Activated CD8-positive, alpha-beta memory T cell treated with anti-CD3 and anti-CD28 coated beads, Interleukin-2, amount 10 ng/mL, durations not matched to agents 7 days and 5 days (primary cell): ENCODE measurements around the gene TC2N. TPM values are rescaled to one million over a fixed set of nuclear protein-coding genes. Genes with fewer than 3 reads are reported as not detected.
"Not testable (repeated sequence)": the region's sequence is repeated elsewhere in the genome, so short reads cannot be mapped to it uniquely, and the experiment has no call there.

Experiments used
- ATAC-seq: fragments of 150-1000 bp; cut with Tn5 transposase; one replicate; pipeline ENCODE4 v1.10.0; 2021; ENCODE audit warnings: moderate library complexity
- CTCF ChIA-PET: fragments of 350-600 bp; sonication (Branson Sonifier 250); formaldehyde crosslinking; loops from one replicate; lab custom pipeline; 2021; ENCODE audit warnings: antibody characterized with exemption; lab: Charles Lee
- DNase-seq: peaks from one replicate; pipeline ENCODE4 v3.0.0-alpha.2; 2020
- H3K27ac Mint-ChIP-seq: one replicate; pipeline ENCODE4 v1.8.0; 2021; ENCODE audit warnings: mild to moderate bottlenecking, mixed read lengths
- H3K27me3 Mint-ChIP-seq: one replicate; pipeline ENCODE4 v1.8.0; 2021; ENCODE audit warnings: mixed read lengths
- H3K36me3 Mint-ChIP-seq: one replicate; pipeline ENCODE4 v1.8.0; 2021; ENCODE audit warnings: mild to moderate bottlenecking, mixed read lengths
- H3K4me1 Mint-ChIP-seq: one replicate; pipeline ENCODE4 v1.8.0; 2021; ENCODE audit warnings: mixed read lengths
- H3K4me3 Mint-ChIP-seq: one replicate; pipeline ENCODE4 v1.8.0; 2021; ENCODE audit warnings: mild to moderate bottlenecking, moderate library complexity, mixed read lengths
- H3K9me3 Mint-ChIP-seq: one replicate; pipeline ENCODE4 v1.8.0; 2022; ENCODE audit warnings: low read depth, mixed read lengths
- total RNA-seq, 2 experiments: library from RNA; stranded (reverse); gene quantifications; one replicate each; pipeline ENCODE4 v1.2.3, GENCODE V29; 2021

Gene TC2N
- total RNA-seq, 2 experiments from 2014 or later = 46.3 to 86.0 TPM

DNA sequence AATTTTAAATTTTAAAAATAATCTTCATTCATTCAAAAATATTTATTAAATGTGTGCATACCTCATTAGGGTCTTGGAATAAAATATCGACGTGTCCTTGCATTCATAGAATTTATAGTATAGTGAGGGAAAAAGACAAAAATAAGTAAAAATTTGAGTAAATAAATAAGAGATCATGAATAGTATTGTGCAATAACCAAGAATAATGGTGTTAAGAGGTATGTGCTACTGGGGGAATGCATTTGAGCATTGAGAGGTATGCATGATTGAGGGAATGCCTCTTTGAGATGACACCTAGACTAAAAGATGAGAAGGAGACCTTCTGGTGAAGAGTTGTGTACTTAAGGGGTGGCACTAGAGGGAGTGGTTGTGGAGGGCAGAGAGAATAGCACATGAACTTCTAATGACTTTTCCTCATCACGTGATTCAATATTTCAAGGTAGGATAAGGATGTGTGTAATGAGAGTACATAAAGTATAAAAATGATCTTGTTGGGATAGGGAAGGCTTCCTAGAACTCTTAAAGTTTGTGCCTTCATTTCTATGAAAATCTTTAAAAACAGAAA is 116.6 kb downstream of the TC2N start:
- Mint-ChIP-seq H3K4me3 (no peak overlapping the region), H3K4me1 (no peaks in the 10 kb centered on the region), H3K27ac (no peak overlapping the region), H3K27me3 (peaks cover 3% of the 10 kb centered on the region), H3K36me3 (no peaks in the 10 kb centered on the region), H3K9me3 (no peaks in the 10 kb centered on the region)
- no peak for DNase-seq
- CTCF ChIA-PET = no interaction called here
- ATAC-seq = no peak

- CTCF ChIA-PET = no interaction called here
- H3K27ac Mint-ChIP-seq = no peak overlapping the region
- DNase-seq (no peak), ATAC-seq (no peak)
- H3K9me3 Mint-ChIP-seq = no peaks in the 10 kb centered on the region
- H3K27me3 Mint-ChIP-seq = peaks cover 3% of the 10 kb centered on the region
- H3K36me3 Mint-ChIP-seq = no peaks in the 10 kb centered on the region
- H3K4me3 Mint-ChIP-seq = no peak overlapping the region
- no peaks in the 10 kb centered on the region for H3K4me1 Mint-ChIP-seq
Measured at GRCh38 chr14:91749868-91750267, 117.5 kb downstream of the TC2N start.

DNA sequence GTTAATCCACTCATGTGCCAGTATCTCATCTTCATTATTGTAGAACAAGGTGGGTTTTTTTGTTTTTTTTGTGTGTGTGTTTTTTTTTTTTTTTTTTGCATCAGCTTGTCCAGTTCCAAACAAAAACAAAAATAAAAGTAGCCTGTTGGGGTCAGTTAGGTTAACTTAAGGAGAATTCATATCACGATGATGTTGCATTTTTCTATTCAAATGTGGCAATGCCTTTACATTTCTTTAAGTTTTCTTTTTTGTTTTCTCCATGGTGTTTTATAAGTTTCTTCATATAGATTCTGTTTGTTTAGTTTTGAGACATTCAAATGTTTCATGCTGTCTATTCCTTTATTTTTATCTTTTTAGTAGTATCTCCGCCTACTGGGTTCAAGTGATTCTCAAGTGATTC is 119.3 kb downstream of the TC2N start:
- Mint-ChIP-seq H3K36me3 (no peaks in the 10 kb centered on the region), H3K9me3 (no peaks in the 10 kb centered on the region), H3K27me3 (peaks cover 3% of the 10 kb centered on the region), H3K27ac (no peak overlapping the region), H3K4me3 (no peak overlapping the region), H3K4me1 (no peaks in the 10 kb centered on the region)
- no peak for ATAC-seq
- CTCF ChIA-PET = interaction anchor here (0.6 kb wide), 1 partner anchor 17 kb away, joined by 4 read pairs; no protein-coding TSS in a partner anchor
- no peak for DNase-seq

DNA sequence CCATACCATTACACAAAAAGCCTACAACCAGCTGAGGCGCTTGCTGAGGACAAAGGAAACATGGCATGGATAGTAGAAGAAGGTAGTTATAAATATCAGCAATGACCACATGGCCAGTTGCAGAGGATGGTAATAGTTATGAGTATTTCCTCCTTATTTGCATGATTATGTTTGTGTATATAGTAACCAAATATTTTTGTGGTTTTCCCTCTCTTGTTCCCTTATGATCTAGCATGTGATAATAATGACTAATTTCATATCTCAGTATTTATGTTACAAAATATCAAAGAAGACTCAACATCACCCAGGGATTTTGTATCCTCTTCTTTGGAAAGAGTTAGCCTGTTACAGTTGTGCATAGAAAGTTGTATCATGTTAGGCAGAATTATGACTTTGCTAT is 122.0 kb downstream of the TC2N start:
- CTCF ChIA-PET = no interaction called here
- DNase-seq (no peak), ATAC-seq (no peak)
- Mint-ChIP-seq H3K36me3 (no peaks in the 10 kb centered on the region), H3K27me3 (no peaks in the 10 kb centered on the region), H3K4me3 (no peak overlapping the region), H3K4me1 (no peaks in the 10 kb centered on the region), H3K27ac (no peak overlapping the region), H3K9me3 (no peaks in the 10 kb centered on the region)

GRCh38 chr14:91744068-91744480 is 123.3 kb downstream of the TC2N start:
- no peak for DNase-seq
- H3K9me3 Mint-ChIP-seq = no peaks in the 10 kb centered on the region
- H3K4me3 Mint-ChIP-seq = no peak overlapping the region
- CTCF ChIA-PET = interaction anchor here (0.8 kb wide), 1 partner anchor 12 kb away, joined by 3 read pairs; the partner anchor contains the start of gene CATSPERB
- H3K27ac Mint-ChIP-seq = no peak overlapping the region
- no peaks in the 10 kb centered on the region for H3K4me1 Mint-ChIP-seq
- no peak for ATAC-seq
- peaks cover 5% of the 10 kb centered on the region for H3K27me3 Mint-ChIP-seq
- H3K36me3 Mint-ChIP-seq = peaks cover 1% of the 10 kb centered on the region

DNA sequence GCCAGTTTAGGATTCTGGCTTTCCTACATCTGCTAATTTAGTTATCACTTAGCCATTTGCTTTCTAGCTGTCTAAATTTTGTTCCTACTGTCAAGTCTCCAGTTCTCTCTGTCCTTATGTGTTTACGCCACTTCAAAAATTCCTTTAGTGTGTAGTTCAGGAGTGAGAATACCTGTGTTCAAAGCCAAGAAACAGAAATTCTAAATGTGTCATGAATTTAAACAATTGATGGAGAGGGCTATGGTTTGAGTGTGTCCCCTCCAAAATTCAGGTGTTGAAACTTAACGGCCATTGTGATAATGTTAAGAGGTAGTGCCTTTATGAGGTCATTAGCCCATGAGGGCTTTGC is 124.1 kb downstream of the TC2N start:
- peaks cover 5% of the 10 kb centered on the region for H3K27me3 Mint-ChIP-seq
- CTCF ChIA-PET = no interaction called here
- H3K9me3 Mint-ChIP-seq = no peaks in the 10 kb centered on the region
- ATAC-seq (no peak), DNase-seq (no peak)
- peaks cover 1% of the 10 kb centered on the region for H3K36me3 Mint-ChIP-seq
- no peaks in the 10 kb centered on the region for H3K4me1 Mint-ChIP-seq
- no peak overlapping the region for H3K4me3 Mint-ChIP-seq
- H3K27ac Mint-ChIP-seq = no peak overlapping the region

DNA sequence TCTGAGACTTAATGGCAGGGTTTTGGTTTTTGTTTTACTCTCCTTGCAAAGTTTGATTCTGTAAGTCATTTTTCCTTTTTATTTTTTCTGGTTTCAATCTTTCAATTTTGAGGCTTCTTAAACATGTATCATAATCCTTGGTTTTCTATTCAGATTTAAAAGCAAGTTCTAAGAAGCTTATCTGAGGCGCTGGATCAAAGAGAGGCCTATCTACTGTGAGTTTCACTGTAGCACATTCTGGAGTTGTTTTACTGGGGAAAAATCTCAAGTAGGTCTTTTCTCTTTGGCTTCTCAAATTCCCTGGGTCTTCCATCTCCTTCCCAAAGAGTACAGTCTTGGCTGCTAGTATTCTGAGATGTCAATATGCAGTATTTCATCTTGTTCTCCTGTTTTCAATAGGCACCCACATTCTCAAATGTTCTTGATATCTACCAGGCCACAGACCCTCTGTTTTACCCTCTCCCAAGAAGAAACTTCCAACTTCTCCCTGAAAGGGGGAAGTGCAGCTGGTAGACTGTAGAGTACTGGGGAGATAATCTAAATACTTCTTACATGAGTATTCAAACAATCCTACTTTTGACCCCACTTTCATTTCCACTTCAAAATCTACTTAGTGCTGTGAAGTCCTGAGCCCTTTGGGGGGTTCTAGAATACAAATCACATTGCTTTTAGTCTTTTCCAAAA is 124.6 kb downstream of the TC2N start:
- Mint-ChIP-seq H3K27me3 (peaks cover 5% of the 10 kb centered on the region), H3K36me3 (peaks cover 1% of the 10 kb centered on the region), H3K9me3 (no peaks in the 10 kb centered on the region), H3K4me1 (no peaks in the 10 kb centered on the region), H3K27ac (no peak overlapping the region), H3K4me3 (no peak overlapping the region)
- no peak for DNase-seq
- ATAC-seq = no peak
- CTCF ChIA-PET = no interaction called here

DNA sequence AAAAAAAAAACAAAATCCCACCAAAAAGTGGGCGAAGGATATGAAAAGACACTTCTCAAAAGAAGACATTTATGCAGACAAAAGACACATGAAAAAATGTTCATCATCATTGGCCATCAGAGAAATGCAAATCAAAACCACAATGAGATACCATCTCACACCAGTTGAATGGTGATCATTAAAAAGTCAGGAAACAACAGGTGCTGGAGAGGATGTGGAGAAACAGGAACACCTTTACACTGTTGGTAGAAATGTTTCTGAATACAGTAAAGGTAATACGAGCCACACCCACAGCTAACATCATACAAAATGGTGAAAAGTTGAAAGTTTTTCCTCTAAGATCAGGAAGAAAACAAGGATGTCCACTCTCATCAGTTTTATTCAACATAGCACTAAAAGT is 127.5 kb downstream of the TC2N start:
- H3K4me1 Mint-ChIP-seq, H3K27me3 Mint-ChIP-seq, ATAC-seq, H3K36me3 Mint-ChIP-seq, H3K4me3 Mint-ChIP-seq, CTCF ChIA-PET, H3K27ac Mint-ChIP-seq, DNase-seq, H3K9me3 Mint-ChIP-seq: not testable (repeated sequence)

DNA sequence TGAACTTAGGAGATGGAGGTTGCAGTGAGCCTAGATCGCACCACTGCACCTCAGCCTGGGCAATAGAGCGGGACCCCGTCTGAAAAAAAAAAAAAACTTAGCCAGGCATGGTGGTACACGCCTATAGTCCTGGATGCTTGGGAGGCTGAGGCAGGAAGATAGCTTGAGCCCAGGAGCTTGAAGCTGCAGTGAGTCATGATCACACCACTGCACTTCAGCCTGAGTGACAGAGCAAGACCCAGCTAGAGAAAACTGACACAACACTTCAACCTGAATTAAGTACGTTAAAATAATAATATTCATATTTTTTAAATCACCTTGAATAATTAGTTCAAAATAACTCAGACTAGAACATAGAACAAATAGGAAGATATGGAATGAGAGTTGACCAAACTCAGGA is 129.7 kb downstream of the TC2N start:
- H3K9me3 Mint-ChIP-seq = no peaks in the 10 kb centered on the region
- CTCF ChIA-PET = no interaction called here
- H3K27me3 Mint-ChIP-seq = peaks cover 8% of the 10 kb centered on the region
- H3K27ac Mint-ChIP-seq = no peak overlapping the region
- H3K4me1 Mint-ChIP-seq = no peaks in the 10 kb centered on the region
- ATAC-seq = no peak
- no peak for DNase-seq
- H3K4me3 Mint-ChIP-seq = no peak overlapping the region
- peaks cover 3% of the 10 kb centered on the region for H3K36me3 Mint-ChIP-seq

DNA sequence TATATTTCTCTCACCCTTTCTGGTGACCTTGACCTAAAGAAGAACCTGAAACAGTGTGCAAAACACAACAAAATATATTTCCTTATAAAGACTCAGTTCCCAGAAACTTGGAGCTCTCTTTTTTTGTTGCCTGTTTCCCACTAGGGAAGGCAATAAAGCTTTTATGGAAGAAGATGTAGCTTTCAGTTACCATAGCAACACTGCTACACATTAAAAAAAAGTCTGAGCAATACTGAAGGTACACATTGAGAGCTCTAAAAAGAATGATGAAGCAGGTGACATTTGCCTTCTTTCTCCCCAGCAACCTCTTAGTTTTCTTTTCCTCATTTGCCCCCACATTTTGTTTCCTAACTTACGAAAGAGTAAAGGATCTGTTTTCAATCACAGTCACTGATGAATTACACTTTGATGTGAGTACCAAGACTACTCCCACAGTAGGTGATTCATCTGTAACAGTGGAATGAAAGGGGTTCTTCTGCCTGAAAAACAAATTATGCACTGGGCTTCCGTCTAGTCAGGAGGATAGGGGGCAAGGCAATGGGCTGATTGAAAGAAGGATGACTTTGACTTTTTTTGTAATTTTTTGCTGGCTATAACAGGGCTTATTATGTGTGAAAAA is 134.4 kb downstream of the TC2N start:
- CTCF ChIA-PET = interaction anchor here (1.6 kb wide), 1 partner anchor 11 kb away, joined by 3 read pairs; no protein-coding TSS in a partner anchor
- H3K4me1 Mint-ChIP-seq = no peaks in the 10 kb centered on the region
- no peak for ATAC-seq
- no peak overlapping the region for H3K4me3 Mint-ChIP-seq
- peaks cover 2% of the 10 kb centered on the region for H3K27me3 Mint-ChIP-seq
- no peak overlapping the region for H3K27ac Mint-ChIP-seq
- no peaks in the 10 kb centered on the region for H3K9me3 Mint-ChIP-seq
- DNase-seq = no peak
- H3K36me3 Mint-ChIP-seq = peaks cover 2% of the 10 kb centered on the region

DNA sequence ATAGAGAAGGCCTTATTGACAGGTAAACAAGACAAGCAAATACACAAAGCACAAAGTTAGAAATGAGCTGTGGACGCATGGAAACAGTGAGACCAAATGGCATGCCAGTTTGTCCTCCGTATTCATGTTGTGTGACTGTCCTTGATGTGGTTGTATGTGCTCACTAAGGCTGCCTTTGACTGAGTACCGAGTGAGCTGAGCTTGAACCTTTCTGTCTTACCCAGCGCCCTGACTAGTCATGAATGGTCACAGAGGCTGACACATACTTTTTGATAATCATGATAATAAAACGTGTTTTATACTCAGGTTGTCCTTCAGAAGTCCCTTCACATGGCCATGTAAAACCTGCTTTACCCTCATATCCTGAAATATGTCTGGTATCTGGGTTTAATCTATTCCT is 134.9 kb downstream of the TC2N start:
- Mint-ChIP-seq H3K4me1 (no peaks in the 10 kb centered on the region), H3K27ac (no peak overlapping the region), H3K9me3 (no peaks in the 10 kb centered on the region), H3K4me3 (no peak overlapping the region), H3K27me3 (peaks cover 2% of the 10 kb centered on the region), H3K36me3 (peaks cover 2% of the 10 kb centered on the region)
- CTCF ChIA-PET = interaction anchor here (1.6 kb wide), 1 partner anchor 12 kb away, joined by 3 read pairs; no protein-coding TSS in a partner anchor
- DNase-seq (no peak), ATAC-seq (no peak)

DNA sequence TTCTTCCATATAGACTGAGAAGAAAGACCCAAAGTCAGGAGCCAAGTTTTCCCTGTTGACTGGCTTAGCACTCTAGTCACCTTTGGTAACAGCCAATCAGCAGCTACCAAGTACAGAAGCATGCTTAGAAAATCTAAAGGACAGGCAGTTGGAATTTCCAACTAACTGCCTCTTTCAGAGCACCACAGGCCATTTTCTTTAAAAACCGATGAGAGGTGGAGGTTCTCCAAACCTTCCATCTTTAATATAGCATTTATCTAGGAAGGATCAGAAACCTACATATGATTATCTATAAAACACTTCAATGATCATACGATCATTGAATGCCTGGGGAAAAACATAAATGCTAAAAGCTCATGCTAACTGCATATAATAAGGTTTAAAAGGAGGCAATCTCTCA is 135.3 kb downstream of the TC2N start, which contains the start of gene CATSPERB:
Gene CATSPERB, minus strand, starts transcription at position 101 of the 400 bp plus-strand sequence. CDS start 2,607 bp downstream, outside the sequence.
- no peak within 1 kb of the TSS for H3K4me3 Mint-ChIP-seq
- no peak within 1 kb of the TSS for H3K27ac Mint-ChIP-seq
- CTCF ChIA-PET = interaction anchor here (1.2 to 1.6 kb wide), 2 partner anchors 12 to 16 kb away, joined by 3 read pairs; no protein-coding TSS in a partner anchor
- no peak for ATAC-seq
- no peaks in the 10 kb centered on the region for H3K4me1 Mint-ChIP-seq
- no peak for DNase-seq
- H3K36me3 Mint-ChIP-seq = peaks cover 2% of the 10 kb centered on the region
- peaks cover 2% of the 10 kb centered on the region for H3K27me3 Mint-ChIP-seq
- H3K9me3 Mint-ChIP-seq = no peaks in the 10 kb centered on the region

DNA sequence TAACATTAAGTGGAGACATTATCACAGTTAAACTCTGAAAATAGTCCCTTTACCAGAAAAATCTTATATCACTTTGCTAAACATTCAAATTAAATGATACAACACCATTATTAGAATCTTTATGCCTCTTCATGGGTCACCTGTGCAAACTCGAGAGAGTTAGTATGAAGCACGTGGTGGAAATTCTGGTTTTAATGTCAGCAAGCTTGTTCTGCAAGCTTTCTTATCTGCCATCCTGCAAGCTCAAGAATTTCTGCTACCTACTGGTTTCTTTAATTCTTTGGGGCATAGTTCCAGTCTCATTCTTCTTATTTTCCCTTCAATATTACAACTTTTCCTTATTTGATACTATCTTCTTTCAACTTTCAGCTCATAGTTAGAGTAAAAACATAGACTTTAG is 136.3 kb downstream of the TC2N start:
- H3K4me1 Mint-ChIP-seq = no peaks in the 10 kb centered on the region
- no peaks in the 10 kb centered on the region for H3K9me3 Mint-ChIP-seq
- no peak overlapping the region for H3K27ac Mint-ChIP-seq
- DNase-seq (no peak), ATAC-seq (no peak)
- no peak overlapping the region for H3K4me3 Mint-ChIP-seq
- H3K27me3 Mint-ChIP-seq = peaks cover 2% of the 10 kb centered on the region
- peaks cover 2% of the 10 kb centered on the region for H3K36me3 Mint-ChIP-seq
- CTCF ChIA-PET = interaction anchor here (1.2 kb wide), 1 partner anchor 15 kb away, joined by 3 read pairs; no protein-coding TSS in a partner anchor

- no peaks in the 10 kb centered on the region for H3K27me3 Mint-ChIP-seq
Measured at GRCh38 chr14:91729756-91730155, 137.6 kb downstream of the TC2N start.

More at GRCh38 chr14:91729756-91730155, 137.6 kb downstream of the TC2N start:
- Mint-ChIP-seq H3K27ac (no peak overlapping the region), H3K36me3 (no peaks in the 10 kb centered on the region), H3K9me3 (no peaks in the 10 kb centered on the region), H3K4me3 (no peak overlapping the region), H3K4me1 (no peaks in the 10 kb centered on the region)
- DNase-seq (no peak), ATAC-seq (no peak)
- CTCF ChIA-PET = no interaction called here
